MCF 10A (cell line): Measurements from ENCODE around the gene LRRC53. TPM values are rescaled to one million over a fixed set of nuclear protein-coding genes. Genes with fewer than 3 reads are reported as not detected.

Source experiments
- BruUV-seq: library from RNA; stranded (reverse); fragments of 400-500 nt; replicated peaks from 2 replicates; lab custom pipeline; 2021; lab: Mats Ljungman, UMichigan
- CTCF ChIA-PET: fragments of 300-600 bp; sonication (Branson Sonifier 250); formaldehyde crosslinking; extraction: SDS; loops from one replicate; lab custom pipeline; 2021; ENCODE audit warnings: antibody characterized with exemption, inconsistent platforms; lab: Yijun Ruan, JAX
- POLR2A ChIA-PET: fragments of 300-600, 350-650 bp; sonication (Branson Sonifier 250); formaldehyde crosslinking; extraction: SDS; loops from one replicate; lab custom pipeline; 2020; ENCODE audit warnings: antibody characterized with exemption, inconsistent platforms; lab: Yijun Ruan, JAX
- DNase-seq: peaks from one replicate; pipeline ENCODE4 v3.0.0-alpha.2; 2018; ENCODE audit not compliant: unreplicated experiment
- H3K27ac Mint-ChIP-seq: one replicate; pipeline ENCODE4 v1.8.0; 2022; ENCODE audit warnings: mild to moderate bottlenecking, low read depth, mixed read lengths; ENCODE audit not compliant: unreplicated experiment
- H3K27me3 Mint-ChIP-seq: one replicate; pipeline ENCODE4 v1.8.0; 2022; ENCODE audit warnings: mixed read lengths; ENCODE audit not compliant: insufficient read depth, unreplicated experiment
- H3K36me3 Mint-ChIP-seq: one replicate; pipeline ENCODE4 v1.8.0; 2022; ENCODE audit warnings: mild to moderate bottlenecking, moderate library complexity, mixed read lengths; ENCODE audit not compliant: insufficient read depth, unreplicated experiment
- H3K4me1 Mint-ChIP-seq: one replicate; pipeline ENCODE4 v1.8.0; 2022; ENCODE audit warnings: mixed read lengths; ENCODE audit not compliant: insufficient read depth, unreplicated experiment
- H3K4me3 Mint-ChIP-seq: one replicate; pipeline ENCODE4 v1.8.0; 2022; ENCODE audit warnings: mild to moderate bottlenecking, moderate library complexity, mixed read lengths; ENCODE audit not compliant: unreplicated experiment
- H3K9me3 Mint-ChIP-seq: one replicate; pipeline ENCODE4 v1.8.0; 2022; ENCODE audit warnings: mixed read lengths; ENCODE audit not compliant: unreplicated experiment
- intact Hi-C: fragments of 100-400 bp; cut with micrococcal nuclease; formaldehyde crosslinking; loops from 2 replicates; pipeline ENCODE4 v1.14.1; 2022
- total RNA-seq: library from RNA; stranded (reverse); gene quantifications from 2 replicates; pipeline ENCODE4 v1.2.3, GENCODE V29; 2022
- TF ChIP-seq, protein P1 (sequence below): fragments of 200-600 bp; IDR thresholded peaks from one replicate; pipeline ENCODE4 v1.8.0; 2022; ENCODE audit warnings: antibody characterized with exemption, mild to moderate bottlenecking; ENCODE audit not compliant: unreplicated experiment

The LRRC53 gene
- total RNA-seq, 1 experiment from 2014 or later = not detected

DNA sequence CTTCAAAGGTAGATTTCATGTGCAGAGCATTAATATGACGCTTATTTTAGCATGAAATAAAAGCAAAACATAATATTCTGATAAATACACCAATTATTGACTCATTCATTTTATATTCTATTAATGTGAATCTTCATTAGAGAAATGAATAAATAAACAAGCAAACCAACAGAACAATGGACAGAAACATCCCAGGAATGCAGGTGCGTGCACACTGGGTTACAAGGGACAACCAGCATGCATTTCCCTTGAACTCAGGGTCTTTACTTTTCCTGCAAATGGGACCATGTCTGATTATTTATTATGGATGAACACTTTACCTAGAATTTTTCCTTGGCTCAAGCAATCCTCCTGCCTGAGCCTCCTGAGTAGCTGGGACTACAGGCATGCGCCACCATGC, 13.5 kb downstream of the LRRC53 start:
- no TSS peak for BruUV-seq
- Mint-ChIP-seq H3K4me3 (no peak overlapping the region), H3K27me3 (peaks cover 15% of the 10 kb centered on the region), H3K36me3 (no peaks in the 10 kb centered on the region), H3K27ac (no peak overlapping the region), H3K4me1 (no peaks in the 10 kb centered on the region), H3K9me3 (no peaks in the 10 kb centered on the region)
- intact Hi-C loops = no loop called here
- ChIA-PET CTCF (no interaction called here), POLR2A (no interaction called here)
- no peak for DNase-seq
- TF ChIP-seq, protein P1, sequence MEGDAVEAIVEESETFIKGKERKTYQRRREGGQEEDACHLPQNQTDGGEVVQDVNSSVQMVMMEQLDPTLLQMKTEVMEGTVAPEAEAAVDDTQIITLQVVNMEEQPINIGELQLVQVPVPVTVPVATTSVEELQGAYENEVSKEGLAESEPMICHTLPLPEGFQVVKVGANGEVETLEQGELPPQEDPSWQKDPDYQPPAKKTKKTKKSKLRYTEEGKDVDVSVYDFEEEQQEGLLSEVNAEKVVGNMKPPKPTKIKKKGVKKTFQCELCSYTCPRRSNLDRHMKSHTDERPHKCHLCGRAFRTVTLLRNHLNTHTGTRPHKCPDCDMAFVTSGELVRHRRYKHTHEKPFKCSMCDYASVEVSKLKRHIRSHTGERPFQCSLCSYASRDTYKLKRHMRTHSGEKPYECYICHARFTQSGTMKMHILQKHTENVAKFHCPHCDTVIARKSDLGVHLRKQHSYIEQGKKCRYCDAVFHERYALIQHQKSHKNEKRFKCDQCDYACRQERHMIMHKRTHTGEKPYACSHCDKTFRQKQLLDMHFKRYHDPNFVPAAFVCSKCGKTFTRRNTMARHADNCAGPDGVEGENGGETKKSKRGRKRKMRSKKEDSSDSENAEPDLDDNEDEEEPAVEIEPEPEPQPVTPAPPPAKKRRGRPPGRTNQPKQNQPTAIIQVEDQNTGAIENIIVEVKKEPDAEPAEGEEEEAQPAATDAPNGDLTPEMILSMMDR = no peak

DNA sequence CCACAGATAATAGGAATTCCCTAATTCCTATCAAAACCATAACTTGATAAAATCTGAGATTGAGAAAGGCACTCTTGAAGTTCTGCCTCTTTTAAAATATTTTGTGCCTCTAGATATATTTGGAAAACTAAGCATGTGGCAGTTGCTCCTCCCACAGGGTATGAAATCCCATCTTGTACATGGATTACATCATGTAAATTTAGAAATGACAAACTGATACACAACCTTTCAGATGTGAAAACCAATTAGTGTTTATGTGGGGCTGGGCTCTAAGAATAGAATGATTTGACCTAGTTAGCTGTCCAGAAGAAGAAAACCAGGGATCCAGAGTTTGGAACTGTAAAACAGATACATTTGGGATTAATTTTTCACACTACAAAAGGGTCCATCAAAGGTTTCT, 15.7 kb downstream of the LRRC53 start:
- no TSS peak for BruUV-seq
- no peak for DNase-seq
- Mint-ChIP-seq H3K4me1 (no peaks in the 10 kb centered on the region), H3K9me3 (no peaks in the 10 kb centered on the region), H3K27ac (no peak overlapping the region), H3K4me3 (no peak overlapping the region), H3K27me3 (peaks cover 15% of the 10 kb centered on the region), H3K36me3 (no peaks in the 10 kb centered on the region)
- TF ChIP-seq, protein P1 = no peak
- ChIA-PET CTCF (no interaction called here), POLR2A (no interaction called here)
- intact Hi-C loops = no loop called here

DNA sequence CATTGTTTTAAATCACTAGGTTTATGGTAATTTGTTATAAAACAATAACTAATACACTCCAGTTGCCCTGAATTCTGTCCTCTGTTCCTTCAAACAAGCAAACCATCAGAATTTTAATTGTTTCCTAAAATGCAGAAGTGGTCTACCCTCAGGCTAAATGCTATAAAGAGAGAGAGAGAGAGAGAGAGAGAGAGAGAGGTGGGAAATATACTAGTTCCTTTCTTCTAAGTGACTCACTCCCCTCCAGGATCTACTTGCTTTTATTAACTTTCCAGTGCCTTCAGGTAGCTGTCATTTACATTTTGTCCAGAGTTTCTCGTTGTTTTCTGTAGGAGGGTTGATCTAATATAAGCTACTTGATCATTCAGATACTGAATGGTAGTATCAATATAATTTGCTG, 26.4 kb downstream of the LRRC53 start:
- H3K4me3 Mint-ChIP-seq = no peak overlapping the region
- H3K36me3 Mint-ChIP-seq = no peaks in the 10 kb centered on the region
- no peak for DNase-seq
- intact Hi-C loops = no loop called here
- ChIA-PET CTCF (interaction anchor here (0.7 kb wide), 1 partner anchor 182 kb away, joined by 3 read pairs; no protein-coding TSS in a partner anchor), POLR2A (interaction anchor here (0.7 kb wide), 1 partner anchor 68 kb away, joined by 4 read pairs; no protein-coding TSS in a partner anchor)
- no peaks in the 10 kb centered on the region for H3K9me3 Mint-ChIP-seq
- no TSS peak for BruUV-seq
- TF ChIP-seq, protein P1 = no peak
- H3K4me1 Mint-ChIP-seq = no peaks in the 10 kb centered on the region
- H3K27ac Mint-ChIP-seq = no peak overlapping the region
- no peaks in the 10 kb centered on the region for H3K27me3 Mint-ChIP-seq

DNA sequence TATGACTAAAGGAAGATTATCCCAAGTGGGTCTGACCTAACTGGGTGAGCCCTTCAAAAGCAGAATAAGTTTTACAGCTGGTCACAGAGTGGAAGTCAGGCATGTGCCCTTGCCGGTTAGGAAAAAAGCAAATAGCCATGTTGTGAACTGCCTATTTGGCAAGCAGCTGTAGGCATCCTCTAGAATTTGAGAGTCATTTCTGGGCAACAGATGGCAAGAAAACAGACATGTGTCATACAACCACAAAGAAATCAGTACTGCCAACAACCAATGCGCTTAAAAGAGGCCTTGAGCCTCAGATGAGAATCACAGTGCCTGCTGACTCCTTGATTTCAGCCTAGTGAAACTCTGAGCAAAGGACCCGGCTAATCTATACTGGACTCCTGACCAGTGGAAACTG, 26.8 kb downstream of the LRRC53 start:
- no peaks in the 10 kb centered on the region for H3K36me3 Mint-ChIP-seq
- ChIA-PET POLR2A (interaction anchor here (0.7 kb wide), 1 partner anchor 68 kb away, joined by 4 read pairs; no protein-coding TSS in a partner anchor), CTCF (no interaction called here)
- intact Hi-C loops = no loop called here
- H3K4me1 Mint-ChIP-seq = no peaks in the 10 kb centered on the region
- TF ChIP-seq, protein P1 = no peak
- no peaks in the 10 kb centered on the region for H3K27me3 Mint-ChIP-seq
- H3K27ac Mint-ChIP-seq = no peak overlapping the region
- no peak overlapping the region for H3K4me3 Mint-ChIP-seq
- DNase-seq = peak; percentile 16
- no TSS peak for BruUV-seq
- H3K9me3 Mint-ChIP-seq = no peaks in the 10 kb centered on the region
